IPS DF 6.9 (cell line): ENCODE data around the gene CLMN.
"Not testable (repeated sequence)": the region's sequence is repeated elsewhere in the genome, so short reads cannot be mapped to it uniquely, and the experiment has no call there.

Source experiments
- DNase-seq: peaks from one replicate; pipeline ENCODE4 v3.0.0-alpha.2; 2013; ENCODE audit warnings: low read depth, low spot score
- H3K27ac ChIP-seq: one replicate; pipeline ENCODE4 v1.5.1; 2013; ENCODE audit warnings: low read length, control low read depth
- H3K27me3 ChIP-seq: 2 replicates; pipeline ENCODE4 v1.6.1; 2013; ENCODE audit warnings: mild to moderate bottlenecking, low read length; ENCODE audit not compliant: control insufficient read depth, insufficient read depth
- H3K36me3 ChIP-seq: 2 replicates; pipeline ENCODE4 v1.6.1; 2013; ENCODE audit warnings: low read length; ENCODE audit not compliant: control insufficient read depth, insufficient read depth
- H3K4me1 ChIP-seq: 2 replicates; pipeline ENCODE4 v1.6.1; 2013; ENCODE audit warnings: low read length; ENCODE audit not compliant: control insufficient read depth, insufficient read depth
- H3K4me3 ChIP-seq: 2 replicates; pipeline ENCODE4 v1.5.1; 2013; ENCODE audit warnings: mild to moderate bottlenecking, low read length
- H3K9me3 ChIP-seq: 2 replicates; pipeline ENCODE4 v1.6.1; 2013; ENCODE audit warnings: low read length, inconsistent platforms; ENCODE audit not compliant: control insufficient read depth, insufficient read depth
- WGBS: extraction: QIAGEN DNeasy Blood & Tissue Kit; methylation state at CpG from one replicate; pipeline ENCODE4 v1.1.7; 2013; ENCODE audit warnings: mixed read lengths, missing lambda C conversion rate; ENCODE audit not compliant: insufficient read length, insufficient coverage; 5-methylcytosine and 5-hydroxymethylcytosine counted together

Gene CLMN

GRCh38 chr14:95288672-95289322 is 30.9 kb downstream of the CLMN start:
- 0 out of 2 replicates have a peak, but pooled peaks cover 2% of the 10 kb centered on the region for H3K4me1 ChIP-seq
- DNase-seq = no peak
- H3K36me3 ChIP-seq = no peaks in the 10 kb centered on the region
- H3K27me3 ChIP-seq = no peaks in the 10 kb centered on the region
- no peak overlapping the region for H3K4me3 ChIP-seq
- WGBS = no CpG with 5 or more reads among the region's 5 CpGs
- no peak overlapping the region for H3K27ac ChIP-seq
- no peaks in the 10 kb centered on the region for H3K9me3 ChIP-seq

- H3K27ac ChIP-seq = no peak overlapping the region
- no peak overlapping the region for H3K4me3 ChIP-seq
- H3K27me3 ChIP-seq = no peaks in the 10 kb centered on the region
- H3K9me3 ChIP-seq = no peaks in the 10 kb centered on the region
- H3K4me1 ChIP-seq = no peaks in the 10 kb centered on the region
- no peak for DNase-seq
- no peaks in the 10 kb centered on the region for H3K36me3 ChIP-seq
- WGBS = no CpG with 5 or more reads among the region's 6 CpGs
Measured at GRCh38 chr14:95287176-95287754, 32.4 kb downstream of the CLMN start.

GRCh38 chr14:95286645-95287044 is 33.1 kb downstream of the CLMN start:
- no peak for DNase-seq
- no peaks in the 10 kb centered on the region for H3K36me3 ChIP-seq
- no peaks in the 10 kb centered on the region for H3K27me3 ChIP-seq
- H3K27ac ChIP-seq = no peak overlapping the region
- no peaks in the 10 kb centered on the region for H3K4me1 ChIP-seq
- H3K4me3 ChIP-seq = no peak overlapping the region
- WGBS = no CpG with 5 or more reads among the region's 5 CpGs
- H3K9me3 ChIP-seq = no peaks in the 10 kb centered on the region

GRCh38 chr14:95285566-95285965 is 34.1 kb downstream of the CLMN start:
- Histone ChIP-seq H3K27me3 (no peaks in the 10 kb centered on the region), H3K27ac (no peak overlapping the region), H3K4me3 (no peak overlapping the region), H3K4me1 (no peaks in the 10 kb centered on the region), H3K36me3 (no peaks in the 10 kb centered on the region), H3K9me3 (no peaks in the 10 kb centered on the region)
- DNase-seq = no peak
- no CpG with 5 or more reads among the region's 4 CpGs for WGBS

- H3K9me3 ChIP-seq, H3K36me3 ChIP-seq, H3K4me1 ChIP-seq, H3K4me3 ChIP-seq, DNase-seq, H3K27ac ChIP-seq, H3K27me3 ChIP-seq: not testable (repeated sequence)
- no CpG with 5 or more reads among the region's 3 CpGs for WGBS
Measured at GRCh38 chr14:95283802-95284201, 35.9 kb downstream of the CLMN start.

GRCh38 chr14:95282986-95283380 is 36.7 kb downstream of the CLMN start:
- H3K36me3 ChIP-seq, H3K9me3 ChIP-seq, H3K27ac ChIP-seq, DNase-seq, H3K27me3 ChIP-seq, H3K4me1 ChIP-seq, H3K4me3 ChIP-seq: not testable (repeated sequence)
- no CpG with 5 or more reads among the region's 5 CpGs for WGBS

GRCh38 chr14:95282354-95282985 is 37.2 kb downstream of the CLMN start:
- Histone ChIP-seq H3K9me3 (no peaks in the 10 kb centered on the region), H3K27ac (no peak overlapping the region), H3K27me3 (no peaks in the 10 kb centered on the region), H3K36me3 (no peaks in the 10 kb centered on the region), H3K4me3 (no peak overlapping the region), H3K4me1 (no peaks in the 10 kb centered on the region)
- no CpG with 5 or more reads among the region's 2 CpGs for WGBS
- DNase-seq = no peak

- Histone ChIP-seq H3K36me3 (no peaks in the 10 kb centered on the region), H3K27me3 (no peaks in the 10 kb centered on the region), H3K27ac (no peak overlapping the region), H3K4me1 (no peaks in the 10 kb centered on the region), H3K9me3 (no peaks in the 10 kb centered on the region), H3K4me3 (no peak overlapping the region)
- DNase-seq = no peak
- no CpG with 5 or more reads among the region's 4 CpGs for WGBS
Measured at GRCh38 chr14:95281560-95282176, 38.0 kb downstream of the CLMN start.

- no peaks in the 10 kb centered on the region for H3K36me3 ChIP-seq
- H3K4me3 ChIP-seq = no peak overlapping the region
- no peak for DNase-seq
- H3K4me1 ChIP-seq = peaks cover 2% of the 10 kb centered on the region
- no peak overlapping the region for H3K27ac ChIP-seq
- no CpG with 5 or more reads among the region's 7 CpGs for WGBS
- H3K9me3 ChIP-seq = no peaks in the 10 kb centered on the region
- no peaks in the 10 kb centered on the region for H3K27me3 ChIP-seq
Measured at GRCh38 chr14:95275494-95275893, 44.2 kb downstream of the CLMN start.

GRCh38 chr14:95274874-95275273 is 44.8 kb downstream of the CLMN start:
- no peaks in the 10 kb centered on the region for H3K27me3 ChIP-seq
- H3K9me3 ChIP-seq = no peaks in the 10 kb centered on the region
- H3K4me3 ChIP-seq = no peak overlapping the region
- no peak for DNase-seq
- no CpG with 5 or more reads among the region's 6 CpGs for WGBS
- H3K4me1 ChIP-seq = peaks cover 2% of the 10 kb centered on the region
- H3K36me3 ChIP-seq = no peaks in the 10 kb centered on the region
- no peak overlapping the region for H3K27ac ChIP-seq
